Keratinocyte (primary cell): Measurements from ENCODE around the gene CTDSPL. TPM values are rescaled to one million over a fixed set of nuclear protein-coding genes. Genes with fewer than 3 reads are reported as not detected.

Experiments used
- DNase-seq: peaks from one replicate; pipeline ENCODE4 v3.0.0-alpha.2; 2011; ENCODE audit warnings: low read depth, missing footprints, low spot score
- FAIRE-seq: peaks from 2 replicates; lab custom pipeline; 2011; peaks lifted over from hg19 to GRCh38; lab: Jason Lieb, UNC
- H2AFZ ChIP-seq: 2 replicates; pipeline ENCODE4 v1.6.0; 2012; ENCODE audit warnings: low read length, control low read depth, inconsistent platforms; ENCODE audit not compliant: control insufficient read depth
- H3K27ac ChIP-seq: 2 replicates; pipeline ENCODE4 v1.5.1; 2011; ENCODE audit warnings: low read length; ENCODE audit not compliant: control insufficient read depth, insufficient read depth
- H3K27me3 ChIP-seq: 3 replicates; pipeline ENCODE4 v1.6.0; 2011; ENCODE audit warnings: low read length; ENCODE audit not compliant: control insufficient read depth, insufficient read depth; ENCODE audit errors: extremely low read depth
- H3K36me3 ChIP-seq, 2 experiments: 2 replicates in 1 of 2; 3 replicates in 1 of 2; pipeline ENCODE4 v1.5.1; 2011; ENCODE audit warnings: low read length in 2 of 2, mild to moderate bottlenecking in 1 of 2; ENCODE audit not compliant: control insufficient read depth in 2 of 2, insufficient read depth in 2 of 2; ENCODE audit errors: extremely low read depth in 1 of 2
- H3K4me1 ChIP-seq: 3 replicates; pipeline ENCODE4 v1.5.1; 2011; ENCODE audit warnings: low read length; ENCODE audit not compliant: control insufficient read depth, insufficient read depth; ENCODE audit errors: extremely low read depth
- H3K4me2 ChIP-seq: 3 replicates; pipeline ENCODE4 v1.6.0; 2011; ENCODE audit warnings: low read depth, low read length; ENCODE audit not compliant: control insufficient read depth, insufficient read depth; ENCODE audit errors: extremely low read depth
- H3K4me3 ChIP-seq, 3 experiments: fragments of 200-600 bp in 1 of 3; sonication (generic) in 1 of 3; 2 replicates in 2 of 3; 3 replicates in 1 of 3; pipeline ENCODE4 v1.5.1; 2011 to 2016; ENCODE audit warnings: low read length in 3 of 3, mild to moderate bottlenecking in 3 of 3, control low read depth in 2 of 3, inconsistent platforms in 1 of 3, low read depth in 1 of 3, mixed read lengths in 1 of 3, mixed run types in 1 of 3, moderate library complexity in 1 of 3; ENCODE audit not compliant: control insufficient read depth in 2 of 3, insufficient read depth in 2 of 3; ENCODE audit errors: extremely low read depth in 1 of 3
- H3K79me2 ChIP-seq: 2 replicates; pipeline ENCODE4 v1.6.0; 2012; ENCODE audit warnings: low read length; ENCODE audit not compliant: control insufficient read depth, insufficient read depth
- H3K9ac ChIP-seq: 3 replicates; pipeline ENCODE4 v1.6.0; 2011; ENCODE audit warnings: low read length; ENCODE audit not compliant: control insufficient read depth, insufficient read depth; ENCODE audit errors: extremely low read depth
- H3K9me1 ChIP-seq: 3 replicates; pipeline ENCODE4 v1.6.0; 2011; ENCODE audit warnings: low read length; ENCODE audit not compliant: control insufficient read depth, insufficient read depth; ENCODE audit errors: extremely low read depth
- H3K9me3 ChIP-seq: 2 replicates; pipeline ENCODE4 v1.5.1; 2012; ENCODE audit warnings: low read depth, low read length; ENCODE audit not compliant: control insufficient read depth
- H4K20me1 ChIP-seq: 3 replicates; pipeline ENCODE4 v1.6.0; 2011; ENCODE audit warnings: low read length; ENCODE audit not compliant: control insufficient read depth, insufficient read depth; ENCODE audit errors: extremely low read depth
- EZH2 ChIP-seq: IDR thresholded peaks from one replicate; pipeline ENCODE4 v1.6.1; 2012; ENCODE audit warnings: inconsistent platforms, mild to moderate bottlenecking, low read length, moderate library complexity
- dilution Hi-C: fragments of 300-500 bp; cut with MboI; formaldehyde crosslinking; loops from one replicate; pipeline ENCODE4 v1.7.0; 2020; ENCODE audit warnings: low sequenced_read_pairs; ENCODE audit not compliant: extremely low pct_ligation_motif_present
- polyA plus RNA-seq, 5 experiments: library from polyadenylated mRNA; depleted of rRNA in 3 of 5; stranded (reverse) in 3 of 5; stranded (forward) in 1 of 5; unstranded in 1 of 5; fragments of >200 nt; gene quantifications; 1 replicate in 1 of 5; 2 replicates in 3 of 5; 3 replicates in 1 of 5; pipeline versions ENCODE4 v1.2.1 to v1.2.3, GENCODE V29; 2011 to 2012; ENCODE audit warnings: missing spikeins in 2 of 5, low read depth in 1 of 5, low replicate concordance in 1 of 5
- TF ChIP-seq, protein P1 (sequence below), 3 experiments: IDR thresholded peaks in 1 of 3; conservative IDR thresholded peaks in 1 of 3; optimal IDR thresholded peaks in 1 of 3; 2 replicates in 2 of 3; 3 replicates in 1 of 3; pipeline versions ENCODE3 to v1.5.1; 2011; ENCODE audit warnings: low read length in 3 of 3, mild to moderate bottlenecking in 3 of 3, moderate library complexity in 2 of 3, control low read depth in 1 of 3, inconsistent platforms in 1 of 3; ENCODE audit not compliant: insufficient read depth in 2 of 3; ENCODE audit errors: extremely low read depth in 1 of 3

Gene CTDSPL
- polyA plus RNA-seq, 1 donor (not counting 4 experiments of a cell fraction or from before 2014, with no cell fraction given) = 83.2 TPM

DNA sequence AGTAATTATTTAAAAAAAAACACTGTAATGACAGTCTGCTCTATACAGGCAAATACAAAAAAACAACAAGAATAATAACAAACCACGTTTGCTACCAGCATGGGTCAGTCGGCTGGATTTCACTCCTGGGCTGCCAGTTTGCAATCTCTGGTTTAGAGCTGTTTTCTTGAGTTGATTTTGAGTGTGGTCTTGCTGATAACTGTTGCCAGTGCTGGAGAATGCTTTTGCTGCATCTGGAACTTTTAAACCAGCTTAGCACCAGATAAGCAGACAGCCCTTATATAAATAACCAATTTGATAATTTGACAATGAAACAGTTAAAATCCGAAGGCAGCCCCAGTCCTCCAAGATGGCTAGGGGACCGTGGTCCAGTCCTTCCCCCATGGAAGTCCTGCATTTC is 14.0 kb upstream of the CTDSPL start:
- no peak overlapping the region for H3K9ac ChIP-seq
- H3K27me3 ChIP-seq = no peaks in the 10 kb centered on the region
- H3K4me1 ChIP-seq = peaks cover 7% of the 10 kb centered on the region
- no peak for FAIRE-seq
- no peak overlapping the region for H3K4me2 ChIP-seq
- no peaks in the 10 kb centered on the region for H3K79me2 ChIP-seq
- H3K27ac ChIP-seq = no peak overlapping the region
- no peak overlapping the region for H2AFZ ChIP-seq
- no peak for TF ChIP-seq EZH2
- TF ChIP-seq, protein P1, sequence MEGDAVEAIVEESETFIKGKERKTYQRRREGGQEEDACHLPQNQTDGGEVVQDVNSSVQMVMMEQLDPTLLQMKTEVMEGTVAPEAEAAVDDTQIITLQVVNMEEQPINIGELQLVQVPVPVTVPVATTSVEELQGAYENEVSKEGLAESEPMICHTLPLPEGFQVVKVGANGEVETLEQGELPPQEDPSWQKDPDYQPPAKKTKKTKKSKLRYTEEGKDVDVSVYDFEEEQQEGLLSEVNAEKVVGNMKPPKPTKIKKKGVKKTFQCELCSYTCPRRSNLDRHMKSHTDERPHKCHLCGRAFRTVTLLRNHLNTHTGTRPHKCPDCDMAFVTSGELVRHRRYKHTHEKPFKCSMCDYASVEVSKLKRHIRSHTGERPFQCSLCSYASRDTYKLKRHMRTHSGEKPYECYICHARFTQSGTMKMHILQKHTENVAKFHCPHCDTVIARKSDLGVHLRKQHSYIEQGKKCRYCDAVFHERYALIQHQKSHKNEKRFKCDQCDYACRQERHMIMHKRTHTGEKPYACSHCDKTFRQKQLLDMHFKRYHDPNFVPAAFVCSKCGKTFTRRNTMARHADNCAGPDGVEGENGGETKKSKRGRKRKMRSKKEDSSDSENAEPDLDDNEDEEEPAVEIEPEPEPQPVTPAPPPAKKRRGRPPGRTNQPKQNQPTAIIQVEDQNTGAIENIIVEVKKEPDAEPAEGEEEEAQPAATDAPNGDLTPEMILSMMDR (optimal IDR thresholded peaks at IDR 0.05 in 1 of 3, IDR thresholded peaks at IDR 0.05 in 1 of 3, conservative IDR thresholded peaks at IDR 0.05 in 1 of 3; ENCODE audit: extremely low read depth in 1 of 3, insufficient read depth in 2 of 3, low read length in 3 of 3) = no peak
- no peaks in the 10 kb centered on the region for H3K9me3 ChIP-seq
- dilution Hi-C loops = no loop called here
- H3K4me3 ChIP-seq = no peak overlapping the region
- H3K36me3 ChIP-seq = no peaks in the 10 kb centered on the region
- H4K20me1 ChIP-seq = no peaks in the 10 kb centered on the region
- no peak for DNase-seq
- no peaks in the 10 kb centered on the region for H3K9me1 ChIP-seq

DNA sequence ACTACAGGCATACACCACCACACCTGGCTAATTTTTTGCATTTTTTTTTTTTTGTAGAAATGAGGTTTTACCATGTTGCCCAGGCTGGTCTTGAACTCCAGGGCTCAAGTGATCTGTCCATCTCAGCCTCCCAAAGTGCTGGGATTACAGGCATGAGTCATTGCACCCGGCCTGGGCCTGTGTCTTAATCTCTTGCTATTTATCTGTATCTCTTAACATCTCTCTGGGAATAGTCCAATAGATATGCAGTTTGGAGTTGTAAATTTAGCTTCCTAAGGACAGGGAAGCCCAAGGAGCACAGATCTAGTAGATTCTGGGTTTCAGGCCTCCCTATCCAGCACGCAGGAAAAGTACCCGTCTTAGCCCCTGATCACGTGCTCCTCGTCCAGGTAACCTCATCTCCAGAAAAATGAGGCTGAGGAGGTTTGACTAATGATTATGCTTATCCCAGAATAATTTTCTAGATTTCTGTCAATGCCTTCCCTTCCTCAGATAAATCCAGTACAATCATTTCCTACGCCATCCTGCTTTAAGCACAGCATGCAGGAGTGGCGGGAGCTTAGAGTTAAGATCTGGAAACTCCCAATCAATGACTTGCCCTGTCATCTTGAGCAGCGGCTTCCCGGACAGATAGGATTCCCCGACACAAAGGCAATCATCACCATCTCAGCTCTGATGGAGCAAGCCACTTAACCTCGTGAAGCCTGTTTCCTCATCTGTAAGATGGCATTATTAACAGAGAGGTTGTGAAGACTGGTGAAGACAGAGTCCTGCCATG is 12.3 kb upstream of the CTDSPL start:
- H3K4me1 ChIP-seq = peaks cover 23% of the 10 kb centered on the region
- H3K36me3 ChIP-seq = no peaks in the 10 kb centered on the region
- FAIRE-seq = no peak
- no peaks in the 10 kb centered on the region for H4K20me1 ChIP-seq
- DNase-seq = no peak
- H3K4me2 ChIP-seq = no peak overlapping the region
- no peak overlapping the region for H3K9ac ChIP-seq
- H2AFZ ChIP-seq = no peak overlapping the region
- no peak overlapping the region for H3K4me3 ChIP-seq
- H3K9me3 ChIP-seq = no peaks in the 10 kb centered on the region
- no peaks in the 10 kb centered on the region for H3K79me2 ChIP-seq
- TF ChIP-seq, protein P1 (optimal IDR thresholded peaks at IDR 0.05 in 1 of 3, IDR thresholded peaks at IDR 0.05 in 1 of 3, conservative IDR thresholded peaks at IDR 0.05 in 1 of 3; ENCODE audit: extremely low read depth in 1 of 3, insufficient read depth in 2 of 3, low read length in 3 of 3) = no peak
- TF ChIP-seq EZH2 = no peak
- no peak overlapping the region for H3K27ac ChIP-seq
- no peaks in the 10 kb centered on the region for H3K27me3 ChIP-seq
- no peaks in the 10 kb centered on the region for H3K9me1 ChIP-seq
- dilution Hi-C loops = no loop called here
